GM19238 (cell line): ENCODE results near the gene CACNG3.
"Not testable (repeated sequence)": the region's sequence is repeated elsewhere in the genome, so short reads cannot be mapped to it uniquely, and the experiment has no call there.

Source experiments
- DNase-seq: peaks from one replicate; pipeline ENCODE4 v3.0.0; 2011; ENCODE audit warnings: low spot score; ENCODE audit not compliant: insufficient read length

The CACNG3 gene

DNA sequence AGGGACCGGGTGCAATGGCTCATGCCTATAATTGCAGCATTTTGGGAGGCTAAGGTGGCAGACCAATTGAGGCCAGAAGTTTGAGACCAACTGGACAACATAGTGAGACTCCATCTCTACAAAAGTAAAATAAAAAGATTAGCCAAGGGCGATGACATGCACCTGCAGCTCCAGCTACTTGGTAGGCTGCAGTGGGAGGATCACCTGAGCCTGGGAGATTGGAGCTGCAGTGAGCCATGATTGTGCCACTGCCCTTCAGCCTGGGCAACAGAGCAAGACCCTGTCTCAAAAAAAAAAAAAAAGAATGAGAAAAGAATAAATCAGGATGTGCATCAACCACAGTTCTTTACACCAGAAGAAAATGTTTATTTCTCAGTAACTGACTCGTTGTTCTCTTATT is 76.0 kb downstream of the CACNG3 start:
- no peak for DNase-seq

DNA sequence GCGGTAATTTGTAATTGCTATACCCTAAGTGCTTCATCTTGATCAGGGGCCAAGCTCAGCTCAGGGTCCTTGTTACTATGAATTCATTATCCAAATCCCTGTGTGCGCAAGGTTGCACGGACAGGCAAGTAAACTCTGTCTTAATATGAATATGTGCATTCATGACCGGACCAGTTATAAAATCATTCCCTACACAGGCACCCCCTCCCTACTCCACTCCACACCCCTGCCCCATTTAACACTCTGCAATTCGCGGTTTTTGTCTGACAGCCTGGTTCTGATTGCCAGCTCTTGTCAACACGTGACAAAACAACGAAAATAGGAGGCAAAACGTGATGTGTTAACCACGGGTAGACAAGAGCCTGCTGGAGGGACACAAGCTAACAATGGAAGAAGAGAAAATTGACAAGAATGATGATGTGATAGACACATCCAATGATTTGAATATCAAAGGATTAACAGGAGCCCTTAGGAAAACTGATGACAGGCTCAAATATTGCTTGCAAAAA is 76.5 kb downstream of the CACNG3 start:
- DNase-seq = no peak

DNA sequence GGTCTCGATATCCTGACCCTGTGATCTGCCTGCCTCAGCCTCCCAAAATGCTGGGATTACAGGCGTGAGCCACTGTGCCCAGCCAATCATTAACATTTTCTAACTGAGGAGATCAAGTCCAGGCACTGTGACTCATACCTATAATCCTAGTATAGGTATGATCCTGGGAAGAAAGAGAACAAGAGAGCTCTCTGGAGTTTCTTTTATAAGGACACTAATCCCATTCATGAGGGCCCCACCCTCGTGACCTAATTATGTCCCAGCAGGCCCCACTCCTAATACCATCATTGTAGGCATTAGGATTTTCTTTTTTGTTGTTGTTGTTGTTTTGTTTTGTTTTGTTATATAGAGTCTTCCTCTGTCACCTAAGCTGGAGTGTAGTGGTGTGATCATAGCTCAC is 80.4 kb downstream of the CACNG3 start:
- DNase-seq = no peak

DNA sequence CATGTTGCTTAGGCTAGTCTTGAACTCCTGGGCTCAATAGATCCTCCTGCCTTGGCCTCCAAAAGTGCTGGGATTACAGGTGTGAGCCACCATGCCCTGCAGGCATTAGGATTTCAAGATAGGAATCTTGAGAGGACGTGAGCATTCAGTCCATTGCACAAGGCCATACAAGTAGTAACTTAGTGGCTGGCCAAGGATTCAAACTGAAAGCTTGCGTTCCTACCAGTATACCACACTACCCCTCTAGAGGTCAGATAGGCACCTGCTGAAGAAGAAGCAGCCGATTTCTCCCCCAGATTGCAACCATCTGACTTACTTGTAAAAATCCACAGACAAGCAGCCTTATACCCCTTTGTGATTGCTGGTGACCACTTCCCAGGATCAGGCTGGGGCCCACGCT is 80.9 kb downstream of the CACNG3 start:
- DNase-seq = no peak

DNA sequence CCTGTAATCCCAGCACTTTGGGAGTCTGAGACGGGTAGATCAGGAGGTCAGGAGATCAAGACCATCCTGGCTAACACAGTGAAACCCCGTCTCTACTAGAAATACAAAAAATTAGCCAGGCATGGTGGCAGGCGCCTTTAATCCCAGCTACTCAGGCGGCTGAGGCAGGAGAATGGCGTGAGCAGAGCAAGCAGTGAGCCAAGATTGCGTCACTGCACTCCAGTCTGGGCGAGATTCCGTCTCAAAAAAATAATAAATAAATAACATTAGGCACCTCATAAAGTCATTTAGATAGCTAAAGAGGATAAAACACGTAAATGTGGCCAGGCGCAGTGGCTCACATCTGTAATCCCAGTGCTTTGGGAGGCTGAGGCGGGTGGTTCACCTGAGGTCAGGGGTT is 87.7 kb downstream of the CACNG3 start:
- DNase-seq = not testable (repeated sequence)

DNA sequence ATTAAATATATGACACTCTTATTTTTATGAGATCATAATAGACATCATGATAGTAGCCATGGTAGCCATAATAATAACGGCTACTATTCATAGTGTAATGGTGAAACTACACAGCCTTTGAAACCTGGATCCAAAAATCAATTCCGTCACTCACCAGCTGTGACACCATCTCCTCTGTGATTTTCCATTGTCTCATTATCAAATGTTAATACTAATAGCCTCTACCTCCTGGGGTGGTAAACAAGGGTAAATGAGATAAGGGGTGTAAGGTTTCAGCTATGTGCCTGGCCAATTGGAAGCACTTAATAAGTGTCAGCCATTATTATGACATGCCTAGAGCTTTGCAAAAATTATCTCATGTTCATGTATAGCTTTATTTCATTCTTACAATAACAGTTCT is 88.6 kb downstream of the CACNG3 start:
- no peak for DNase-seq

DNA sequence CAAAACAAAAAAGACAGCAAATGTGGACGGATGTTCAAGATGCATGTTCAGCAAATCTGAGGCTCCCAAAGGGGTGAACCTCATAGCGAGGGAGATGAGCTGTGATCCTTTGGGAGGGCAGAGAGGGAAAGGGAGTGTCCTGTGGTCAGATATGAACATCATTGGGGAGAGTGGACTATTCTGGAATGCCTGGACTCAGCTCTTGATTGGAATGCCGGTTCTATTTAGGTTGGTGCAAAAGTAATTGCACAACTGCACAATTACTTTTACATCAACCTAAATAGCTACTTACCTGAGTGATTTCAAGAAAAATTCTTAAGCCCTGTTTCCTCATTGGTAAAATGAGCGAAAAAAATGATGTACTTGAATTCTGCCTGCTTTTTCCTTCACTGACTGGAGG is 89.6 kb downstream of the CACNG3 start:
- DNase-seq = no peak

DNA sequence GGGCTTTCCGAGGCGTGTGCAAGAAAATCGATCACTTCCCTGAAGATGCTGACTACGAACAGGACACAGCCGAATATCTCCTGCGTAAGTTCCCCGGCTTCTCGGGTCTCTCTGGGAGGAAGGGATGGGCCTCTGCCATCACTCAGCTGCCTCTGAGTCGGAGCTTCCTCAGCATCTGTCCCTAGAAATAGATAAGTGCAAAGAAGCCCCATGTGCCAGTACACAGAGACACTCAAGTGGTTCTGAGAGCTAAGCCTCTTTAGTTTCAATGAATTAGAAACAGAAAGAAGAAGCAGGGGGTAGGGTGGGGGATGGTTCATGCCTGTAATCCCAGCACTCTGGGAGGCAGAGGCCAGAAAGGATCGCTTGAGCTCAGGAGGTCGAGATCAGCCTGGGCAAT is 90.6 kb downstream of the CACNG3 start:
- DNase-seq = no peak

DNA sequence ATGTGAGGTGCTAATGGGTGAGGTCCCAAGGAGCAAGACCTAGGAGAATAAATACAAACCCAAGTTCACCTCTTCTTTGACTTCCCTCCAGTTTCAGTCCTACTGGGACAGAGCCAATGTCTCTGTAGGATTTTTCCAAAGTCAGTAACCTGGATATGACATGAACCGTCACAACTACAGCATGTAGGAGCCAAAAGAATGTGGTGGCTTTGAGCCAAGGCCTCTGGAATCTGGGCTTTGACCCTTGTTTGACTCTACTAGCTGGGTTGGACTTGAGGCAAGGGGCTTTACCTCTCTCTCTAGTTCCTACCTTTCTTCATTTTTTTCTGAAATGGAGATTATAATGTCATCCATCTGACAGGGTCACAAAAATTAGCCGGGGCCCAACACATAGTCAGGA is 91.4 kb downstream of the CACNG3 start:
- no peak for DNase-seq

DNA sequence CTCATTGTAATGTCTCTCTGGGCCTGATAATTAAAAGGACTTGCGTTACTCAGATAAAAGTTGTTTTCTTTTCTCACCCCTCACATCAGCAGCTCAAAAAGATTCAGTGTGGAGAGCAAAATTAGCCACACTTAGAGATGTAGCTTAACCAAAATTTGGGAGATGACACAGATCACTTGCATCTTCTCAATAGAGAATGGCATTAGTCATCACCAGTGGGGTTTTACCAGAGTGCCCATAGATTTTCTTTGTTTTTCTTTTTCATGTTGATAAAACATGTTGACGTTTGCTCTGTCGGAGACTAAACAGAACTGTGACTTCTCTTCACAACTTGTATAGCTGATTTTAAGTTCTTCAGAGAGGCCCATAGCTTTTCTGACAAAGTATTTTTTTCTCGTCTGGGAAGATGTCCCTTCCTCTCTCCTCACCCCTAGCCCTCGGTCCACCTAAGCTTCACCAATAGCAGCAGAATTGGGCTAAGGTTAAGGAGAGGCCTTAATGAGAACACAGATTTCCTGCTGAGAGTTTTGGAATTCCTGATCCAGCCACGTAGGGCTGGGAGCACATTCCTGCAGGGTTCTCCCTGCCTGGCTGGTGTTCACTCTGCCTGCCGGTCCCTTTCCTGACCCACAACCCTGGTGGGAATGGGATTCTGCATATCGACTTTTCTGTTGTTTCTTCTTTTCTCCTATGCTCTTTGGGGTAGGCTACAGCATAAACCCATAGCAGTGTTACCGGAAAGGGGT is 92.6 kb downstream of the CACNG3 start:
- DNase-seq = no peak

DNA sequence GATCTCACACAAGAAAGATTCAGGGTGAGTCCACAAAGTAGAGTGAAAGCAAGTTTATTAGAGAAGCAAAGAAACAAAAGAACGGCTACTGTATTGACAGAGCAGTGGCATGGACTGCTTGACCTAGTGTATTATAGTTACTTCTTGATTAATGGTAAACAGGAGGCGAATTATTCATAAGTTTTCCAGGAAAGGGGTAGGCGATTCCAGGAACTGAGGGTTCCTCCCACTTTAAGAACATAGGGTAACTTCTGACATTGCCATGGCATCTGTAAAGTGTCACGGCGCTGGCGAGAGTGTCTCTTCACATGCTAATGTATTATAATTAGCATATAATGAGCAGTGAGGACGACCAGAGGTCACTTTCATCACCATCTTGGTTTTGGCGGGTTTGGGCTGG is 93.2 kb downstream of the CACNG3 start:
- no peak for DNase-seq

DNA sequence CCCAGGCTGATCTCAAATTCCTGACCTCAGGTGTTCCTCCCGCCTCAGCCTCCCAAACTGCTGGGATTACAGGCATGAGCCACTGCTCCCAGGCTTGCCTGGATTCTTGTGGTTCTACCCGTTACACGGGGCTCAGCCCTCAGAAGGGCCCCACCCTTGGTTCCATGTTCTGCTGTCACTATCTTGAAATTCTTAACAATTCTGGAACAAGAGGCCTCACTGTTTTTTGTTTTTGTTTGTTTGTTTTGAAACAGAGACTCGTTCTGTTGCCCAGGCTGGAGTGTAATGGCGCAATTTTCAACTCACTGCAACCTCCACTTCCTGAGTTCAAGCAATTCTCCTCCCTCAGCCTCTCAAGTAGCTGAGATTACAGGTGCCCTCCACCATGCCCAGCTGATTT is 96.6 kb downstream of the CACNG3 start:
- no peak for DNase-seq

DNA sequence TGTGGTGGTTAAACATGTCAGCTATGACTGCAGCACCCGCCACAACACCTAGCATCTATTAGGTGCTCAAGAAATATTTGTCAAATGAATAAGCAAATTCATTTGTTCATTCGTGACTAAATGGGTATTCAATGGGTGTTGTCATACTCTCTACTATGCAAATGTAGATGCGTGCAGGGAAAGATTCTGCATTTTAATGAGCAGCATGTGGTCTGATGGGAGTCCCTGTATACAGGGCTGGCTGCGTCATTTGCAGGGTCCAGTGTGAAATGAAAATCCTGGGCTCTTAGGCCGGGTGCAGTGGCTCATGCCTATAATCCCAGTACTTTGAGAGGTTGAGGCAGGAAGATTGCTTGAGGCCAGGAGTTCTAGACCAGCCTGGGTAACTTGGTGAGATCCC is 97.5 kb downstream of the CACNG3 start:
- no peak for DNase-seq

DNA sequence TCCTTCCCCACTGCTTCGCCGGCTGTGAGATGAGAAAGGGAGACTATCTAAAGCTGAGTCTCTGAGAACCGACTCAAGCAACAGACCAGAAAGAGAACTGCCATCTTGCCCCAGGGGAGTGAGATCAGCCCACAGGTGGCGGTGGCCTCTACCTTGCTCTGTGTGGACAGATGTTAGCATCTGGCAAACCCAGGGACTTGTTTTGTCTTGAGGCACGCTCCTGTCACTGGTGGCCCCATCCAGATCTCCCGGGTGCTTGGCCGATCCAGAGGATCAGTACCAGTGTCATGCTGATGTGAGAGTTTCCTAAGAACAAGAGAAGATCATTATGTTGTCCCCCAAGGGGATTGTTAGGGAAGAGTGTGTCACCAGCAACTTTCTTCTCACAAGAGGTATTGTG is 101.4 kb downstream of the CACNG3 start:
- DNase-seq = no peak

DNA sequence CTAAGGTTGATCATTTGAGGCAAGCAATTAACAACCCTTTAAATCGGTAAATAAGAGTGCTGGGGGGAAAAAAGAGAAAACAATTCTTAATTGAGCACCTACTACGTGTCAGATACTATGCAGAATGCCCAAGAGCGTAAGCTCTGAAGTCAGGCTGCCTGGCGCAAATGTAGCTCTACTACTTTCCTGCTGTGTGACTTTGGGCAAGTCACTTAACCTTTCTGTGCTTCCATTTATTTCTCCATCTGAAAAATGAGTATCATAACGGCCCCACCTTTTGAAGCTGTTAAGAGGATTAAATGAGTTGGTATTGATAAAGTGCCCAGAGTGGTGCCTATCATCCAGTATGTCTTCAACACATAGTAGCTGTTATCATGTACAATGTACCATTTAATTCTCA is 102.0 kb downstream of the CACNG3 start:
- DNase-seq = no peak

DNA sequence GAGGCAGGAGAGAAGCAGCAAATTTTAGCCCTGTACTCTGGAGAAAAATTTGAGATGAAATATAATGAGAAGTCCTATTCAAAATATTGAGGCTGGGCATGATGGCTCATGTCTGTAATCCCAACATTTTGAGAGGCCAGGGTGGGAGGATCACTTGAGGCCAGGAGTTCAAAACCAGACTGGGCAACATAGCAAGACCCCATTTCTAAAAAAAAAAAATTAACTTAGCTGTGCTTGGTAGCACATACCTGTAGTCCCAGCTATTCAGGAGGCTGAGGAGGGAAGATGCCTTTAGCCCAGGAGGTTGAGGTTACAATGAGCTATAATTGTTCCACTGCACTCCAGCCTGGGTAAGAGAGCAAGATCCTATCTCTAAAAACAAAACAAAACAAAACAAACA is 103.4 kb downstream of the CACNG3 start:
- no peak for DNase-seq

DNA sequence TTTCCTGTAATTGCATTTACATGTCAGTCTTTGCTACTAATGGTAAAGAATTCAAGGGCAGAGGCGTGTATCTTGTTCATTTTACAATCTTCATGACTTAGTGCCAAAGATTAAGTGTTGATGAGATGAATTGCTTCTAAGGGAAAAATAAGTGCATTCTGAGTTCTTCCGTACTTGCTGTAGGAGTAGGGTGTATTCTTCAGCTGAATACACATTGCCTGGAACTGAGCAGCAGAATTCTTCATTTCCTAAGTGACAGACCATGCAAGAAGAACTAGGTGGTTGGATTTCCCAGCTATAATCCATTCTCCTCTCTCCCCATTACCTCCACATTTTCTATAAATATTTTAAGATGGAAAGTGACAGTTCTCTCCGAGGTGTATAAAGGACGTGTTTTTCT is 104.8 kb downstream of the CACNG3 start:
- no peak for DNase-seq

DNA sequence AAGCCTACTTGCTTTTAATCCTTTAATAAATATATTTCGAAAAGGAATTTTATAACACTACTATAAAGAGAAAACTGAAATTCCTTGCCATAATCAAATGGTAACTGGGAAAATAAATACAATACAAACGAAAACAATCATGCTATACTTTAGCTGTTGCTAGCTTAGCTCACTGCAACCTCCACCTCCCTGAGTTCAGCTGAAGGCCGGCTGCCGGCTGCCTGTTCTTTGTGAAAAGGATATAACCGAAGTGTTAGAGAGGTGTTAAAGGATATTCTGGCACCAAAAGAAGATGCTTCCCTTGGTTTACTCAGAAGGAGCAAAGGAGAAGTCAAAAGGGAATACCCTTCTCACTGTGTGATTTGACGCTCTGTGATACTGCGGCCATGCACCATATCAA is 108.5 kb downstream of the CACNG3 start:
- DNase-seq = no peak

DNA sequence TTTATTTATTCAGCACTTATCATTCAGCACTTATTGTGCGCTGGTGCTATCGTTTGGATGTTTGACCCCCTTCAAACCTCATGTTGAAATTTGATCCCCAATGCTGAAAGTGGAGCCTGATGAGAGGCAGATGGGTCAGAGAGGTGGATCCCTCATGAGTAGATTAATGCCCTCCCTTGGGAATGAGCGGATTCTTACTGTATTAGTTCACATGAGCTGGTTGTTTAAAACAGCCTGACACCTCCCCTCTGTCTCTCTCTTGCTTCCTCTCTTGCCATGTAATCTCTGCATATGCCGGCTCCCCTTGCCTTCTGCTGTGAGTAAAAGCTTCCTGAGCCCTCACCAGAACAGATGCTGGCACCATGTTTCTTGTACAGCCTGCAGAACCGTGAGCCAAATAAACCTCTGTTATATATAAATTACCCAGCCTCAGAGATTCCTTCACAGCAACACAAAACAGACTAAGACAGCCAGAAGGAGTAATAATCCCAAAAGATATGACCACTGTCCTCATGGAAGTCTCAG is 111.1 kb downstream of the CACNG3 start:
- DNase-seq = no peak

DNA sequence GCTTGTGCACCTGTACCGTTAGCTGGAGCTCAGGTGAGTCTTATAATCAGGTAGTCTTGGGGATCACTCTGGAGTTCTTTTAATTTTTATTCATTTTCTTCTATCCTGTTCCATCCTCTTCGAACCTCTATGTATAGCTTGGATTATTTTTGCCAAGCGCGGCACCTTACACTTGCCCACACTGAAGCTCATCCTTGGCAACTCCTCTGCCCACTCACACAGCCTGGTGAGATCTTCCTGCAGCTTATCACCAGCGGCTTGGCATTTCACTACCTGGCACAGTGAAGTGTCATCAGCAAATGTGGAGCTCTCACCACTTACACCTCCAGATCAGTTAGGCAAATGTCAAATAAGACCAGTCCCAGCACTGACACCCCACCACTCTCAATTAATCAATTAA is 116.7 kb downstream of the CACNG3 start:
- no peak for DNase-seq

DNA sequence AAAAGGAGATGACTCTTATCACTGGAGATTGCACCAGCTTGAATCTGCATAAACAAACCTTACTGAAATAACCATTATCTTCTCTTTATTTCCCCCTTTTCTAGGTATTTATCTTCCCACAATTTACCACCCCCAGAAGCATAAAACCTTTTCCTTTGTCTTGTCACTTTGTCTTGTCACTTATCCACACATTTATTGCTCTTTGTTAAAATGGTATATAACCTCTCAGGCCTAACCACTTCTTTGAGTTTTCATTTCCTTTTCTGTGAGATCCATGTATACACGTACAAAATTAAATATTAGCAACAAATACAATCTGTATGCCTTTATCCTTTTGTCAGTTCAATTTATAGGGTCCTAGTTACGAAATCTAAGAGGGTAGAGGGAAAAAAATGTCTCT is 122.9 kb downstream of the CACNG3 start:
- no peak for DNase-seq

DNA sequence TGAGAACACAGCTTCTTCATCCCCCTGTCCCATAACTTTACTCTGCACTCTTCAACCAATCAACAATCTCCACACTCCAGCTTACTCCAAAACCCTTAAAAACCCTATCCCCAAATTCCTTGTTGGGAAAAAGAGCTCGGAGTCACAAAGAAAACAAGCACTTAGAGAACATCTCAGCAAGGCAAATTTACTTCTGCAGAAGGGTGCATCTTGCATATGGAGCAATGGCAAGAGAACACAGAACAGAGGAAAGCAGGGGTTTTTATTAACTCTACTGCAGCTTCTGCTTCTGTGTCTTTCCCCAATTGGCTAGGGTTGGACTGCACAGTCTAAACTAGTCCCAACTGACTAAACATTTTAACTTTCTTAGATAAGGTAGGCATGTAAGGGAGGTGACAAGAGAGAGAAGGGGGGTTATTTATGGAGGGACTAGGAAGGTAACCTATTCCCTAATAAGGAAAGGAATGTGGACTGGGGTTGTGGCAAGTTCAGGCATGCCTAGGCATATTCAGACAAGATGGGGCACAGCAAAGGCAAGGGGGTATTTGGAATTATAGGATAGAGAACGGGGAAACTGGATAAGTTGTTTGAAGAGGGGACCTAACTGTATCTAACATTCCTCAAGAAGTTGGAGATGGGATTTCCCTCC is 125.5 kb downstream of the CACNG3 start:
- no peak for DNase-seq
